ENCODE results near the gene LTB4R. TPM values are rescaled to one million over a fixed set of nuclear protein-coding genes. Genes with fewer than 3 reads are reported as not detected.

LTB4R gene
- total RNA-seq, 1 experiment from 2014 or later = 10.3 TPM

DNA sequence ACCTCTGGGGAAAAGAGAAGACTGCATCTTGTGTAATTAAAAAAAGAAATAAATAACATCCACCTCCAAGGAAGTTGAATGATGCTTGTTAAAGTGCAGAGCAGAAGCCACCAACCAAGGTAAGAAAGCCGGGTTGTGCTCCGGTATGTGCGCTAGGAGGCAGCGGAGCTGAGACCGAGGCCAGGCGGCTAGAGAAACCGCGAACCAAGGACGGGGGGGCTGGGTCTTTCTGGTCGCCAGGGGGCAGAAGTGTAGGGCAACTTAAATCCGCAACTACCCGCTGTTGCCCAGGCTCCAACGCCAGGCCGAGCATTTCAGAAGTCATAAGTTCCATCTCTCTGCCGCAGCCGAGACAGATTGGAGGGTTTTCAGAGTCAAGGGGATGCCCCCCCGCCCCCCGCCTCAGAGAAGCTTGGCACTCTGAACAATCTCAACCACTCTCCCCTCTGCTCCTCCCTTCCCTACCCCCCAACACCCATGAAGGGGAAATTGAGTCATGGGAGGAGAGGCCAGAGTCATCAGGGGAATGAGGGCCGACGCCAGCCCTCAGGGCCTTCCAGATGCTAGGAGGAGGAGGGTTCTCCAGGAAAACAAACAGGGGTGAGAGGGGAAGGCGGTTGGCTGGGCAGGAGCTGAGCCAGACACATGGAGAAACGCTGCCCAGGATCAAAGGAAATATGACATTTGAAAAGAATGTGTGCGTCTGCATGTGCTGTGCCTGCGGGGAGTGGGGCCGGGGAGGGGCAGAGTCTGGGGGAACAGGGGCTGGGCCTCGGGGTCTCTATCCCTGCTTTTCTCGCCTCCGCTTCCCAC, 54.5 kb downstream of the LTB4R start:
- peak overlapping the region; percentile 88 for H2AFZ ChIP-seq
- no peaks in the 10 kb centered on the region for H3K9me2 ChIP-seq (ENCODE audit: insufficient read depth)
- TF ChIP-seq CTCF (conservative IDR thresholded peaks at IDR 0.05) (peak; percentile 67), EZH2 (IDR thresholded peaks at IDR 0.05; ENCODE audit: low read depth) (no peak)
- BruUV-seq (replicated peaks) = no TSS peak
- no peaks in the 10 kb centered on the region for H4K20me1 ChIP-seq (ENCODE audit: insufficient read depth)
- peak overlapping the region; percentile 97 for H3K4me2 ChIP-seq
- no peaks in the 10 kb centered on the region for H3K9me3 ChIP-seq (ENCODE audit: insufficient read depth, low read depth)
- H3K27ac ChIP-seq = peak overlapping the region; percentile 68
- intact Hi-C loops (cut with micrococcal nuclease; ENCODE audit: unreplicated experiment) = loop anchor here (1.0 kb wide), 2 partner anchors 46 to 65 kb away; no protein-coding TSS in a partner anchor
- CTCF ChIA-PET = interaction anchor here (0.6 to 1.2 kb wide), 9 partner anchors 8 to 634 kb away, joined by 3 to 14 read pairs (median 5); partner anchors contain the start of gene NYNRIN
- peaks cover 10% of the 10 kb centered on the region; the same call in 1 of the 2 replicates for H3F3A ChIP-seq (ENCODE audit: insufficient read depth, low read depth)
- POLR2A ChIA-PET (ENCODE audit: unreplicated experiment) = interaction anchor here (0.5 to 1.6 kb wide), 10 partner anchors 12 to 272 kb away, joined by 3 to 26 read pairs (median 8); partner anchors contain the start of genes CIDEB and NOP9
- H3K36me3 ChIP-seq (ENCODE audit: low read depth) = no peaks in the 10 kb centered on the region
- peaks cover 7% of the 10 kb centered on the region for H3K4me1 ChIP-seq (replicated peaks; ENCODE audit: insufficient read depth)
- no peaks in the 10 kb centered on the region for H3K79me2 ChIP-seq (ENCODE audit: low read depth)
- H3K4me3 ChIP-seq = peak overlapping the region; percentile 66
- no peaks in the 10 kb centered on the region for H3K27me3 ChIP-seq (ENCODE audit: insufficient read depth, low read depth)
- peak; percentile 70 to 83 for DNase-seq

GRCh38 chr14:24366413-24366720, 55.1 kb downstream of the LTB4R start:
- H3K4me2 ChIP-seq = peak overlapping the region; percentile 97
- CTCF ChIA-PET = interaction anchor here (0.6 to 1.2 kb wide), 10 partner anchors 9 to 633 kb away, joined by 3 to 14 read pairs (median 4); partner anchors contain the start of gene NYNRIN
- POLR2A ChIA-PET (ENCODE audit: unreplicated experiment) = interaction anchor here (0.6 to 1.6 kb wide), 9 partner anchors 11 to 219 kb away, joined by 3 to 26 read pairs (median 10); partner anchors contain the start of genes CIDEB, NOP9 and TINF2
- no peaks in the 10 kb centered on the region for H3K79me2 ChIP-seq (ENCODE audit: low read depth)
- peak overlapping the region; percentile 66 for H3K4me3 ChIP-seq
- no peaks in the 10 kb centered on the region for H3K9me3 ChIP-seq (ENCODE audit: insufficient read depth, low read depth)
- no peaks in the 10 kb centered on the region for H3K9me2 ChIP-seq (ENCODE audit: insufficient read depth)
- H3K27me3 ChIP-seq (ENCODE audit: insufficient read depth, low read depth) = no peaks in the 10 kb centered on the region
- peaks cover 7% of the 10 kb centered on the region for H3K4me1 ChIP-seq (replicated peaks; ENCODE audit: insufficient read depth)
- TSS peak; percentile 75 for BruUV-seq (replicated peaks)
- TF ChIP-seq EZH2 (IDR thresholded peaks at IDR 0.05; ENCODE audit: low read depth) = no peak
- no peak for TF ChIP-seq CTCF (conservative IDR thresholded peaks at IDR 0.05)
- H4K20me1 ChIP-seq (ENCODE audit: insufficient read depth) = no peaks in the 10 kb centered on the region
- no peak for DNase-seq
- no peaks in the 10 kb centered on the region for H3K36me3 ChIP-seq (ENCODE audit: low read depth)
- H3K27ac ChIP-seq = peak overlapping the region; percentile 68; the same call in 1 of the 2 replicates
- peaks cover 10% of the 10 kb centered on the region; the same call in 1 of the 2 replicates for H3F3A ChIP-seq (ENCODE audit: insufficient read depth, low read depth)
- peak overlapping the region; percentile 88 for H2AFZ ChIP-seq
- intact Hi-C loops (cut with micrococcal nuclease; ENCODE audit: unreplicated experiment) = no loop called here

GRCh38 chr14:24366721-24367513, 55.6 kb downstream of the LTB4R start:
- BruUV-seq (replicated peaks) = no TSS peak
- Histone ChIP-seq H3K4me1 (replicated peaks; ENCODE audit: insufficient read depth) (peaks cover 7% of the 10 kb centered on the region), H3K27ac (peak overlapping the region; percentile 68), H2AFZ (peak overlapping the region; percentile 88), H3K27me3 (ENCODE audit: insufficient read depth, low read depth) (no peaks in the 10 kb centered on the region), H3K36me3 (ENCODE audit: low read depth) (no peaks in the 10 kb centered on the region), H3F3A (ENCODE audit: insufficient read depth, low read depth) (peaks cover 10% of the 10 kb centered on the region; the same call in 1 of the 2 replicates), H3K4me2 (peak overlapping the region; percentile 97), H3K9me2 (ENCODE audit: insufficient read depth) (no peaks in the 10 kb centered on the region), H4K20me1 (ENCODE audit: insufficient read depth) (no peaks in the 10 kb centered on the region), H3K79me2 (ENCODE audit: low read depth) (no peaks in the 10 kb centered on the region), H3K9me3 (ENCODE audit: insufficient read depth, low read depth) (no peaks in the 10 kb centered on the region), H3K4me3 (peak overlapping the region; percentile 66)
- ChIA-PET CTCF (interaction anchor here (0.6 to 1.2 kb wide), 8 partner anchors 9 to 633 kb away, joined by 3 to 14 read pairs (median 4); partner anchors contain the start of gene NYNRIN), POLR2A (ENCODE audit: unreplicated experiment) (interaction anchor here (0.6 to 1.6 kb wide), 7 partner anchors 11 to 220 kb away, joined by 3 to 16 read pairs (median 8); partner anchors contain the start of genes NOP9 and TINF2)
- no peak for TF ChIP-seq CTCF (conservative IDR thresholded peaks at IDR 0.05)
- no peak for TF ChIP-seq EZH2 (IDR thresholded peaks at IDR 0.05; ENCODE audit: low read depth)
- peak; percentile 85 to 90 for DNase-seq
- intact Hi-C loops (cut with micrococcal nuclease; ENCODE audit: unreplicated experiment) = loop anchor here (1.0 kb wide), 2 partner anchors 25 to 33 kb away; no protein-coding TSS in a partner anchor

Measured in PC-9 (cell line).